ENCODE data around the gene SPTBN1. TPM values are rescaled to one million over a fixed set of nuclear protein-coding genes. Genes with fewer than 3 reads are reported as not detected.

Gene SPTBN1
- total RNA-seq, 4 donors from 2014 or later, result 65.0 to 217 (median 85.3) TPM

DNA sequence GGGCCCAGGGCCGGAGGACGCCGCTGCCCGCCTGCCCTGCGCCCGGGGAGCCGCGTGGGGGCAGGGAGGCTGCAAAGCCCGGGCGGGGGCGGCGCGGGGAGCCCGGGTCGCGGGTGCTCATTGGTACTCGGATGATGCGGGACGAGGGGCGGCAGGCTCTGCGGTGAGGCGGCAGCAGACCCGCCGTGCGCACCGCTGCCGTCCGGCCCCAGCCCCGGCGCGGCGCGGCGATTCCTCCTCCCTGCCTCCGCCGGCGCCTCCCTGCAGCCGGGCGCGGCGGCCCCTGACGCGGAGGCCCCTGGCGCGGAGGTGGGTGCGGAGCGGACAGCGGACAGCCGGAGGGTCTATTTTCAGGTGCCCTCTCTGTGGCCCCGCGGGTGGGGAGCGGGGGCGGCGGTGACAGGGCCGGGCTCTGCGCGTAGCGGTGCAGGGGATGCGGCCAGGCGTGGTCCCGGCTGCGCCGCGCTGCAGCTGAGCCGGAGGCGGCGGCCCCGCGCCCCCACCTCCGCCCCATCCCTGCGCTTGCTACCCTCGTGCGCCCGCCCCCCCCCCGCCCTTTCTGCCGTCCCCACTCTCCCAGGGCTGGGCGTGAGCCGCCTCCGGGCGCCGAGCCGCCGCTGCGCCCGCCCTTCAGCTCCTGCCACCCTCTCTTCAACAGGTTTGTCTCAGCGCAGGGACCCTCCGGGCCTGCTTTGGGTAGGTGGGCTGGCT lies 640 bp downstream of the SPTBN1 start:
- TF ChIP-seq, protein P1, sequence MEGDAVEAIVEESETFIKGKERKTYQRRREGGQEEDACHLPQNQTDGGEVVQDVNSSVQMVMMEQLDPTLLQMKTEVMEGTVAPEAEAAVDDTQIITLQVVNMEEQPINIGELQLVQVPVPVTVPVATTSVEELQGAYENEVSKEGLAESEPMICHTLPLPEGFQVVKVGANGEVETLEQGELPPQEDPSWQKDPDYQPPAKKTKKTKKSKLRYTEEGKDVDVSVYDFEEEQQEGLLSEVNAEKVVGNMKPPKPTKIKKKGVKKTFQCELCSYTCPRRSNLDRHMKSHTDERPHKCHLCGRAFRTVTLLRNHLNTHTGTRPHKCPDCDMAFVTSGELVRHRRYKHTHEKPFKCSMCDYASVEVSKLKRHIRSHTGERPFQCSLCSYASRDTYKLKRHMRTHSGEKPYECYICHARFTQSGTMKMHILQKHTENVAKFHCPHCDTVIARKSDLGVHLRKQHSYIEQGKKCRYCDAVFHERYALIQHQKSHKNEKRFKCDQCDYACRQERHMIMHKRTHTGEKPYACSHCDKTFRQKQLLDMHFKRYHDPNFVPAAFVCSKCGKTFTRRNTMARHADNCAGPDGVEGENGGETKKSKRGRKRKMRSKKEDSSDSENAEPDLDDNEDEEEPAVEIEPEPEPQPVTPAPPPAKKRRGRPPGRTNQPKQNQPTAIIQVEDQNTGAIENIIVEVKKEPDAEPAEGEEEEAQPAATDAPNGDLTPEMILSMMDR (IDR thresholded peaks at IDR 0.05), result peak in 1 of 6 experiments; percentile 10
- TF ChIP-seq POLR2A (IDR thresholded peaks at IDR 0.05), result no peak
- intact Hi-C loops (cut with DNase I), result no loop called here
- H3K36me3 ChIP-seq, result no peaks in the 10 kb centered on the region
- peaks cover 7 to 61% (median 8%) of the 10 kb centered on the region in 3 donors for H3K4me1 ChIP-seq
- H3K27ac ChIP-seq, result peak overlapping the region; percentile 81 to 93 (median 91)
- peak overlapping the region; percentile 57 to 89 (median 72) for H3K4me3 ChIP-seq
- 0% methylated on average over 6 of the region's 87 CpGs; no CpG with 5 or more reads in 1 of the 2 donors for WGBS, 2 donors
- DNase-seq, result no peak
- no peaks in the 10 kb centered on the region for H3K9me3 ChIP-seq
- peaks cover 0 to 57% (median 0%) of the 10 kb centered on the region in 4 donors for H3K27me3 ChIP-seq

DNA sequence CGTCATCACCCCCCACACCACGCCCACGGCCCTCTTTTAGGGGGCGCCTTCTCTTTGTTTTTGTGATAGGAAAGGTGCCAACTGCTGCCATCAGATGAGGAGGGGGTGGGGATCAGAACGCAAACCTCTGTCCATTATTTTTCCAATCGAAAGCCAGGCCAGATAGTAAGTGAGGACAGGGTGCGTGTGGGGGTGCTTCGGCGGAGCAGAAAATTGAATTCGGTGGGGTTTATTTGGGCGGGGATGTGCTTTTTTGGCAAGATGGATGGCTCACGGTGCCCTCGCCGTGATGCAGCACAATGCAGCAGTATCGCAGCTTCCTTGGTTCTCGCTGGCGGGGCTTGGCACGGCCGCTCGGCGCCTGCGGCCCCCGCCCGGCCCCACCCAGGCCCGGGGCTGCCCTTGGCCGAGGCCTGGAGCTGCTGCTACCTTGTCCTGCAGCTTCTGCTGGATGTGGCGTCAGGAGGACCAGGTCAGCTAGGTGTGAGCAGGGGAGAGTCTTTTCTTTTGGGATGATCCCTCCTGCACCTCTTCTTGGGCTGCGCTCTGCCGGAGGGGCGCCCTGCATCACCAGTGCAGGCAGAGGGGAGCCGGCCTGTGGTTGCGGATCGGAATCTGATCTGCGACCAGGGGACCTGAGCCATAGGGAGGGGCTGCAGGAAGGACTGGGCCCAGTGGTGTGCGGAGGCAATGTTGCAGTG lies 1.3 kb downstream of the SPTBN1 start:
- Histone ChIP-seq H3K9me3 (no peaks in the 10 kb centered on the region), H3K36me3 (no peaks in the 10 kb centered on the region), H3K27ac (peak overlapping the region; percentile 81 to 93 (median 91)), H3K4me1 (peaks cover 7 to 64% (median 8%) of the 10 kb centered on the region in 3 donors), H3K4me3 (peak overlapping the region; percentile 57 to 89 (median 72)), H3K27me3 (peaks cover 0 to 57% (median 0%) of the 10 kb centered on the region in 4 donors)
- no peak for DNase-seq
- intact Hi-C loops (cut with DNase I), result no loop called here
- whole genome bisulfite sequencing, 2 donors, result 0 to 4% methylated on average over 3 to 7 of the region's 35 CpGs
- TF ChIP-seq, protein P1 (IDR thresholded peaks at IDR 0.05), result no peak
- TF ChIP-seq POLR2A (IDR thresholded peaks at IDR 0.05), result no peak

DNA sequence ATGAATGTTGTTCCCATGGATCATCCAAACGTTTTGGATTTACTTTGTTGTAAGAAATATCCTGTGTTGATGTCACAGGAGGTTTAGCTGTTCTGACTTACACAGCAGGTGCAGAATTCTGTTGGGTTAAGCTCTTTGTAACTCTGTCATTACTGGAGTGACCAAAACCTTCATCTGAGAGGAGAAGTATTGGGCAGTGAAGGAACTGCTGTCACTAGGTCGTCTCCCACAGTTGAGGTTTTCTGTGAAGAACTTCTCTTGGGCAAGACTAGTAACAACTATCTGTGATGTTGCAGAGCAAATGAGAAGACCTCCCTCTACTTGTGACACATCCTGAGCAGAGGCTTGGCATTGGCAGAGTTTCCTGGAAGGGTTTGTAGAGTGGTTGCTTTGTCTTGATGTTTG lies 2.9 kb downstream of the SPTBN1 start:
- Histone ChIP-seq H3K27me3 (peaks cover 0 to 57% (median 0%) of the 10 kb centered on the region in 4 donors), H3K4me1 (peaks cover 7 to 64% (median 8%) of the 10 kb centered on the region in 3 donors), H3K4me3 (peak overlapping the region in 3 of 4 donors; percentile 67 to 89 (median 77)), H3K27ac (peak overlapping the region in 2 of 4 donors; percentile 91 to 93), H3K36me3 (no peaks in the 10 kb centered on the region), H3K9me3 (no peaks in the 10 kb centered on the region)
- WGBS, 2 donors, result 19 to 34% methylated on average over 2 of the region's 2 CpGs
- no peak for DNase-seq
- intact Hi-C loops (cut with DNase I), result no loop called here
- TF ChIP-seq, protein P1 (IDR thresholded peaks at IDR 0.05), result no peak

DNA sequence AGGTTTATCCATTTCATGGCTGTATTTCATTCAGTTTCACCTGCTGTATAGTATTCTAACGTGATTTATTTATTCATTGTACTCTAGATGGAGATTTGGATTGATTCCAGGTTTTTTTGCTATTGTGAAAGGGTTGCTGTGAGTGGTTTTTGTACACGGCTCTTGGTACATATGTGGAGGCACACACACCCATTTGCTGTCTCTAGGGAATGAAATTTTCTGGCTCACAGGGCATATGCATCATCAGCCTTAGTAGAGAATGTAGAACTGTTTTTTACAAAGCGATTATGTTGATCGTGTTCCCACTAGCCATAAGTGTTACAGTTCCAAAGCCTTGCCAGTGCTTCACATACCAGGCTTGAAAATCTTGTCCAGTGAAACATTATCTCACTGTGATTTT lies 5.1 kb downstream of the SPTBN1 start:
- 18 to 21% methylated on average over 4 of the region's 4 CpGs for WGBS, 2 donors
- H3K27ac ChIP-seq, result peak overlapping the region in 2 of 4 donors; percentile 5 to 60

More for the DNA sequence above, 5.1 kb downstream of the SPTBN1 start:
- TF ChIP-seq, protein P1 (IDR thresholded peaks at IDR 0.05), result no peak
- no peak for TF ChIP-seq POLR2A (IDR thresholded peaks at IDR 0.05)
- H3K27me3 ChIP-seq, result peaks cover 0 to 43% (median 0%) of the 10 kb centered on the region in 4 donors
- no peak for DNase-seq
- intact Hi-C loops (cut with DNase I), result no loop called here
- peaks cover 0 to 50% (median 0%) of the 10 kb centered on the region in 3 donors for H3K4me1 ChIP-seq
- H3K4me3 ChIP-seq, result no peak overlapping the region
- H3K9me3 ChIP-seq, result no peaks in the 10 kb centered on the region
- H3K36me3 ChIP-seq, result no peaks in the 10 kb centered on the region
